Measurements from ENCODE around the gene ULK4. TPM values are rescaled to one million over a fixed set of nuclear protein-coding genes. Genes with fewer than 3 reads are reported as not detected.

The ULK4 gene
- total and polyA plus RNA-seq, 9 of the 15 experiments (the other 6 are each of a cell fraction or from before 2014, with no cell fraction given), result 3.0 to 5.9 (median 3.5) TPM

GRCh38 chr3:41961751-41962679, at the start of gene ULK4 (continued):
- TF ChIP-seq TCF7 (IDR thresholded peaks at IDR 0.05; ENCODE audit: borderline replicate concordance), result 0 out of 2 replicates have a peak, but pooled peaks have one; percentile 71
- no peak for TF ChIP-seq KAT8 (IDR thresholded peaks at IDR 0.05; ENCODE audit: low read depth)
- TF ChIP-seq, protein P1, sequence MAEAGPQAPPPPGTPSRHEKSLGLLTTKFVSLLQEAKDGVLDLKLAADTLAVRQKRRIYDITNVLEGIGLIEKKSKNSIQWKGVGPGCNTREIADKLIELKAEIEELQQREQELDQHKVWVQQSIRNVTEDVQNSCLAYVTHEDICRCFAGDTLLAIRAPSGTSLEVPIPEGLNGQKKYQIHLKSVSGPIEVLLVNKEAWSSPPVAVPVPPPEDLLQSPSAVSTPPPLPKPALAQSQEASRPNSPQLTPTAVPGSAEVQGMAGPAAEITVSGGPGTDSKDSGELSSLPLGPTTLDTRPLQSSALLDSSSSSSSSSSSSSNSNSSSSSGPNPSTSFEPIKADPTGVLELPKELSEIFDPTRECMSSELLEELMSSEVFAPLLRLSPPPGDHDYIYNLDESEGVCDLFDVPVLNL (CRISPR knock-in tag; IDR thresholded peaks at IDR 0.05; ENCODE audit: low read depth), result no peak
- TF ChIP-seq PYGO2 (tag; IDR thresholded peaks at IDR 0.05), result no peak
- TF ChIP-seq HDAC6 (IDR thresholded peaks at IDR 0.05; ENCODE audit: low read depth, low read length), result no peak
- no peak for TF ChIP-seq DACH1 (IDR thresholded peaks at IDR 0.05; ENCODE audit: partially characterized antibody)
- no peak; the same call in 1 of the 2 replicates for TF ChIP-seq FOXP1 (CRISPR knock-in tag; IDR thresholded peaks at IDR 0.05)
- TF ChIP-seq CREB1 (IDR thresholded peaks at IDR 0.05), result peak; percentile 90
- peak; percentile 91 for TF ChIP-seq CREB1 (CRISPR knock-in tag; IDR thresholded peaks at IDR 0.05)
- TF ChIP-seq, protein P2, sequence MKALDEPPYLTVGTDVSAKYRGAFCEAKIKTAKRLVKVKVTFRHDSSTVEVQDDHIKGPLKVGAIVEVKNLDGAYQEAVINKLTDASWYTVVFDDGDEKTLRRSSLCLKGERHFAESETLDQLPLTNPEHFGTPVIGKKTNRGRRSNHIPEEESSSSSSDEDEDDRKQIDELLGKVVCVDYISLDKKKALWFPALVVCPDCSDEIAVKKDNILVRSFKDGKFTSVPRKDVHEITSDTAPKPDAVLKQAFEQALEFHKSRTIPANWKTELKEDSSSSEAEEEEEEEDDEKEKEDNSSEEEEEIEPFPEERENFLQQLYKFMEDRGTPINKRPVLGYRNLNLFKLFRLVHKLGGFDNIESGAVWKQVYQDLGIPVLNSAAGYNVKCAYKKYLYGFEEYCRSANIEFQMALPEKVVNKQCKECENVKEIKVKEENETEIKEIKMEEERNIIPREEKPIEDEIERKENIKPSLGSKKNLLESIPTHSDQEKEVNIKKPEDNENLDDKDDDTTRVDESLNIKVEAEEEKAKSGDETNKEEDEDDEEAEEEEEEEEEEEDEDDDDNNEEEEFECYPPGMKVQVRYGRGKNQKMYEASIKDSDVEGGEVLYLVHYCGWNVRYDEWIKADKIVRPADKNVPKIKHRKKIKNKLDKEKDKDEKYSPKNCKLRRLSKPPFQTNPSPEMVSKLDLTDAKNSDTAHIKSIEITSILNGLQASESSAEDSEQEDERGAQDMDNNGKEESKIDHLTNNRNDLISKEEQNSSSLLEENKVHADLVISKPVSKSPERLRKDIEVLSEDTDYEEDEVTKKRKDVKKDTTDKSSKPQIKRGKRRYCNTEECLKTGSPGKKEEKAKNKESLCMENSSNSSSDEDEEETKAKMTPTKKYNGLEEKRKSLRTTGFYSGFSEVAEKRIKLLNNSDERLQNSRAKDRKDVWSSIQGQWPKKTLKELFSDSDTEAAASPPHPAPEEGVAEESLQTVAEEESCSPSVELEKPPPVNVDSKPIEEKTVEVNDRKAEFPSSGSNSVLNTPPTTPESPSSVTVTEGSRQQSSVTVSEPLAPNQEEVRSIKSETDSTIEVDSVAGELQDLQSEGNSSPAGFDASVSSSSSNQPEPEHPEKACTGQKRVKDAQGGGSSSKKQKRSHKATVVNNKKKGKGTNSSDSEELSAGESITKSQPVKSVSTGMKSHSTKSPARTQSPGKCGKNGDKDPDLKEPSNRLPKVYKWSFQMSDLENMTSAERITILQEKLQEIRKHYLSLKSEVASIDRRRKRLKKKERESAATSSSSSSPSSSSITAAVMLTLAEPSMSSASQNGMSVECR (CRISPR knock-in tag; IDR thresholded peaks at IDR 0.05), result peak; percentile 98
- TF ChIP-seq, protein P3, sequence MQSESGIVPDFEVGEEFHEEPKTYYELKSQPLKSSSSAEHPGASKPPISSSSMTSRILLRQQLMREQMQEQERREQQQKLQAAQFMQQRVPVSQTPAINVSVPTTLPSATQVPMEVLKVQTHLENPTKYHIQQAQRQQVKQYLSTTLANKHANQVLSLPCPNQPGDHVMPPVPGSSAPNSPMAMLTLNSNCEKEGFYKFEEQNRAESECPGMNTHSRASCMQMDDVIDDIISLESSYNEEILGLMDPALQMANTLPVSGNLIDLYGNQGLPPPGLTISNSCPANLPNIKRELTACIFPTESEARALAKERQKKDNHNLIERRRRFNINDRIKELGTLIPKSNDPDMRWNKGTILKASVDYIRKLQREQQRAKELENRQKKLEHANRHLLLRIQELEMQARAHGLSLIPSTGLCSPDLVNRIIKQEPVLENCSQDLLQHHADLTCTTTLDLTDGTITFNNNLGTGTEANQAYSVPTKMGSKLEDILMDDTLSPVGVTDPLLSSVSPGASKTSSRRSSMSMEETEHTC (IDR thresholded peaks at IDR 0.05), result no peak
- TF ChIP-seq FOXJ2 (tag; IDR thresholded peaks at IDR 0.05), result peak; percentile 96
- peak; percentile 99 for TF ChIP-seq MXI1 (IDR thresholded peaks at IDR 0.05; ENCODE audit: low read depth, low read length)
- no peak for TF ChIP-seq ELK1 (CRISPR knock-in tag; IDR thresholded peaks at IDR 0.05)
- no peak for TF ChIP-seq ZNF253 (CRISPR knock-in tag; conservative IDR thresholded peaks at IDR 0.05)
- TF ChIP-seq NBN (IDR thresholded peaks at IDR 0.05; ENCODE audit: low read depth), result no peak
- TF ChIP-seq, protein P4, sequence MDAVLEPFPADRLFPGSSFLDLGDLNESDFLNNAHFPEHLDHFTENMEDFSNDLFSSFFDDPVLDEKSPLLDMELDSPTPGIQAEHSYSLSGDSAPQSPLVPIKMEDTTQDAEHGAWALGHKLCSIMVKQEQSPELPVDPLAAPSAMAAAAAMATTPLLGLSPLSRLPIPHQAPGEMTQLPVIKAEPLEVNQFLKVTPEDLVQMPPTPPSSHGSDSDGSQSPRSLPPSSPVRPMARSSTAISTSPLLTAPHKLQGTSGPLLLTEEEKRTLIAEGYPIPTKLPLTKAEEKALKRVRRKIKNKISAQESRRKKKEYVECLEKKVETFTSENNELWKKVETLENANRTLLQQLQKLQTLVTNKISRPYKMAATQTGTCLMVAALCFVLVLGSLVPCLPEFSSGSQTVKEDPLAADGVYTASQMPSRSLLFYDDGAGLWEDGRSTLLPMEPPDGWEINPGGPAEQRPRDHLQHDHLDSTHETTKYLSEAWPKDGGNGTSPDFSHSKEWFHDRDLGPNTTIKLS (IDR thresholded peaks at IDR 0.05; ENCODE audit: borderline replicate concordance, low read depth), result no peak
- no peak for TF ChIP-seq HNRNPUL1 (IDR thresholded peaks at IDR 0.05; ENCODE audit: low read length)

Measured in K562 (cell line).